Amniotic epithelial cell (primary cell): ENCODE measurements around the gene MPZL2.

ENCODE experiments used
- DNase-seq: peaks from one replicate; pipeline ENCODE4 v3.0.0-alpha.2; 2010; ENCODE audit warnings: low read depth

MPZL2 gene

GRCh38 chr11:118240999-118241763 is 22.9 kb downstream of the MPZL2 start:
- DNase-seq = peak; percentile 60

GRCh38 chr11:118239509-118240205 is 24.4 kb downstream of the MPZL2 start:
- no peak for DNase-seq

GRCh38 chr11:118238929-118239328 is 25.2 kb downstream of the MPZL2 start:
- no peak for DNase-seq

GRCh38 chr11:118238421-118238820 is 25.7 kb downstream of the MPZL2 start:
- DNase-seq = no peak

- DNase-seq = no peak
Measured at GRCh38 chr11:118236170-118236569, 27.9 kb downstream of the MPZL2 start.

- DNase-seq = no peak
Measured at GRCh38 chr11:118234833-118235232, 29.3 kb downstream of the MPZL2 start.

- no peak for DNase-seq
Measured at GRCh38 chr11:118233850-118234249, 30.2 kb downstream of the MPZL2 start.

- no peak for DNase-seq
Measured at GRCh38 chr11:118233377-118233776, 30.7 kb downstream of the MPZL2 start.

- no peak for DNase-seq
Measured at GRCh38 chr11:118232659-118233058, 31.4 kb downstream of the MPZL2 start.

GRCh38 chr11:118231461-118231860 is 32.6 kb downstream of the MPZL2 start:
- DNase-seq = no peak

- DNase-seq = no peak
Measured at GRCh38 chr11:118230088-118230487, 34.0 kb downstream of the MPZL2 start.

GRCh38 chr11:118229274-118229847 is 34.7 kb downstream of the MPZL2 start:
- no peak for DNase-seq

GRCh38 chr11:118227865-118228785 is 36.0 kb downstream of the MPZL2 start:
- no peak for DNase-seq

GRCh38 chr11:118226781-118227180 is 37.3 kb downstream of the MPZL2 start:
- no peak for DNase-seq

GRCh38 chr11:118226296-118226695 is 37.8 kb downstream of the MPZL2 start:
- peak; percentile 13 for DNase-seq

GRCh38 chr11:118224511-118225188 is 39.4 kb downstream of the MPZL2 start, which contains the start of gene JAML:
Gene JAML, minus strand, starts transcription at chr11:118225011. Its CDS starts 10,145 bp downstream, at chr11:118214866.
- no peak for DNase-seq

- DNase-seq = no peak
Measured at GRCh38 chr11:118223992-118224391, 40.1 kb downstream of the MPZL2 start.

- no peak for DNase-seq
Measured at GRCh38 chr11:118223570-118223969, 40.5 kb downstream of the MPZL2 start.

GRCh38 chr11:118222437-118222836 is 41.7 kb downstream of the MPZL2 start:
- no peak for DNase-seq

- no peak for DNase-seq
Measured at GRCh38 chr11:118221419-118221818, 42.7 kb downstream of the MPZL2 start.

GRCh38 chr11:118219732-118220131 is 44.4 kb downstream of the MPZL2 start:
- no peak for DNase-seq
